ENCODE data around the gene COL26A1. TPM values are rescaled to one million over a fixed set of nuclear protein-coding genes. Genes with fewer than 3 reads are reported as not detected.

COL26A1 gene
- total RNA-seq, 1 experiment from 2014 or later: 42.6 TPM

GRCh38 chr7:101352920-101353308, 9.8 kb upstream of the COL26A1 start:
- Histone ChIP-seq H3K79me1 (ENCODE audit: insufficient read depth, low read depth, low read length, poor library complexity, severe bottlenecking) (no peaks in the 10 kb centered on the region), H3K27me3 (ENCODE audit: insufficient read depth, low read length) (no peaks in the 10 kb centered on the region), H3K18ac (ENCODE audit: insufficient read length, low read depth, low read length) (no peak overlapping the region), H3K27ac (ENCODE audit: insufficient read length, low read depth, low read length) (no peak overlapping the region), H3K4me1 (ENCODE audit: insufficient read depth, low read length) (no peaks in the 10 kb centered on the region), H2BK20ac (ENCODE audit: low read depth, low read length, poor library complexity, severe bottlenecking) (no peak overlapping the region), H4K5ac (ENCODE audit: insufficient read length, low read depth, low read length) (no peak overlapping the region), H3K23ac (ENCODE audit: insufficient read length, low read depth, low read length) (no peak overlapping the region), H3K4ac (ENCODE audit: low read depth, low read length) (no peak overlapping the region), H3T11ph (ENCODE audit: low read length) (no peak overlapping the region), H2BK5ac (ENCODE audit: insufficient read length, low read length) (no peak overlapping the region), H3K9ac (ENCODE audit: extremely low read depth, insufficient read length, low read length) (no peak overlapping the region), H3K9me3 (ENCODE audit: control insufficient read depth, low read depth, low read length) (no peaks in the 10 kb centered on the region), H3K23me2 (ENCODE audit: insufficient read length, low read depth, low read length, poor library complexity, severe bottlenecking) (no peaks in the 10 kb centered on the region), H2BK15ac (ENCODE audit: low read depth, low read length) (no peak overlapping the region), H3K4me2 (ENCODE audit: insufficient read depth, insufficient read length, low read length) (no peak overlapping the region), H4K91ac (ENCODE audit: insufficient read length, low read depth, low read length) (no peak overlapping the region), H2AK5ac (ENCODE audit: insufficient read length, low read length) (no peak overlapping the region), H4K20me1 (ENCODE audit: control insufficient read depth, insufficient read depth, insufficient read length) (no peaks in the 10 kb centered on the region), H2BK12ac (ENCODE audit: insufficient read length, low read depth, low read length) (no peak overlapping the region), H3K79me2 (ENCODE audit: insufficient read depth, low read length) (no peaks in the 10 kb centered on the region), H3K14ac (ENCODE audit: insufficient read depth, low read length) (no peak overlapping the region), H3K56ac (ENCODE audit: insufficient read length, low read depth, low read length) (no peak overlapping the region), H2BK120ac (ENCODE audit: low read depth, low read length, poor library complexity, severe bottlenecking) (no peak overlapping the region), H2AFZ (ENCODE audit: low read length) (no peak overlapping the region), H4K8ac (replicated peaks; ENCODE audit: insufficient read length, low read depth, low read length) (no peak overlapping the region)
- H3K27me3 Mint-ChIP-seq (ENCODE audit: low read depth): peaks cover 2% of the 10 kb centered on the region
- H3K4me1 Mint-ChIP-seq: peaks cover 0 to 8% of the 10 kb centered on the region in 2 experiments; a peak in 1 of 4 replicates
- peaks cover 0 to 4% of the 10 kb centered on the region in 2 experiments; a peak in 3 of 5 replicates for H3K9me3 Mint-ChIP-seq
- DNase-seq: no peak
- H3K27ac Mint-ChIP-seq: no peak overlapping the region
- TF ChIP-seq, protein P1, sequence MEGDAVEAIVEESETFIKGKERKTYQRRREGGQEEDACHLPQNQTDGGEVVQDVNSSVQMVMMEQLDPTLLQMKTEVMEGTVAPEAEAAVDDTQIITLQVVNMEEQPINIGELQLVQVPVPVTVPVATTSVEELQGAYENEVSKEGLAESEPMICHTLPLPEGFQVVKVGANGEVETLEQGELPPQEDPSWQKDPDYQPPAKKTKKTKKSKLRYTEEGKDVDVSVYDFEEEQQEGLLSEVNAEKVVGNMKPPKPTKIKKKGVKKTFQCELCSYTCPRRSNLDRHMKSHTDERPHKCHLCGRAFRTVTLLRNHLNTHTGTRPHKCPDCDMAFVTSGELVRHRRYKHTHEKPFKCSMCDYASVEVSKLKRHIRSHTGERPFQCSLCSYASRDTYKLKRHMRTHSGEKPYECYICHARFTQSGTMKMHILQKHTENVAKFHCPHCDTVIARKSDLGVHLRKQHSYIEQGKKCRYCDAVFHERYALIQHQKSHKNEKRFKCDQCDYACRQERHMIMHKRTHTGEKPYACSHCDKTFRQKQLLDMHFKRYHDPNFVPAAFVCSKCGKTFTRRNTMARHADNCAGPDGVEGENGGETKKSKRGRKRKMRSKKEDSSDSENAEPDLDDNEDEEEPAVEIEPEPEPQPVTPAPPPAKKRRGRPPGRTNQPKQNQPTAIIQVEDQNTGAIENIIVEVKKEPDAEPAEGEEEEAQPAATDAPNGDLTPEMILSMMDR (conservative IDR thresholded peaks at IDR 0.05): no peak
- no peak overlapping the region for H3K4me3 Mint-ChIP-seq
- no CpG with 5 or more reads among the region's 2 CpGs for WGBS (ENCODE audit: extremely low coverage, insufficient read length, low lambda C conversion rate)
- H3K36me3 Mint-ChIP-seq (ENCODE audit: insufficient read depth in 1 of 3, low read depth in 3 of 3): peaks cover 7 to 13% (median 8%) of the 10 kb centered on the region in 3 experiments; a peak in 5 of 7 replicates
